Measurements from ENCODE around the gene SLC25A52.

DNA sequence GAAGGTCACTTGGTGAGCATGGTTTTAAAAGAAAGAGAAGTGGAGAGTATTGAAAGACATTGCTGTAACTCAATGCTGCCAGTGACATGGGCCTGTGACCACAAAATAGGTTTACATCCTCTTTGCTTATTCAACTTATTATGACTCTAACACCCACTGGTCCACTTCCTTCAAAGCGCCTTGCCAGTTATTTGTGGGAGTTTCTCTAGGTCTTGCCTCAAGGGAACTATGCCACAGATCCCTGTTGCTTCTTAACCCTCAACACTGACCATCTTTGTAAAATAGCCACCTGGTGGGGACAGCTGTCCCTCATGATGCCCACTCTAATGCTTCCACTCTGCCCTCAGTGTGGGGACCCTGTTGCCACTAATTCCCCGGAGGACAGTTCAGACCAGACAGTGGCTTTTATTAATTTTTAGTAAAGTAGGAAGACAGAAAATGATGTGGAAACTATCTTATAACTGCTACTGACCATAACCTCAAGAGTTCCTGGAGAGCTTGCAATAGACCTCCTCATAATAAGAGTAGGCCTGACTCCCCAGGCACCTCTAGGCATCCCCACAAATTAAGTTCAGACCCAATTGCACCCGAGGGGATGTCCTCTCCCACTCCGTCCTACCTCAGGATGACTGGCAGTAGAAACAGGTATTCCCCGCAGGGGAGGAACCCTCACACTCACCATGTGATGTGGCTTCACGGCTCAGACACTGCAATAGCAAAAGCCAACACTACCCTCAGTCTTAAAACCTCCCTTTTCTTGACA is 31.3 kb upstream of the SLC25A52 start:
- TF ChIP-seq, protein P1, sequence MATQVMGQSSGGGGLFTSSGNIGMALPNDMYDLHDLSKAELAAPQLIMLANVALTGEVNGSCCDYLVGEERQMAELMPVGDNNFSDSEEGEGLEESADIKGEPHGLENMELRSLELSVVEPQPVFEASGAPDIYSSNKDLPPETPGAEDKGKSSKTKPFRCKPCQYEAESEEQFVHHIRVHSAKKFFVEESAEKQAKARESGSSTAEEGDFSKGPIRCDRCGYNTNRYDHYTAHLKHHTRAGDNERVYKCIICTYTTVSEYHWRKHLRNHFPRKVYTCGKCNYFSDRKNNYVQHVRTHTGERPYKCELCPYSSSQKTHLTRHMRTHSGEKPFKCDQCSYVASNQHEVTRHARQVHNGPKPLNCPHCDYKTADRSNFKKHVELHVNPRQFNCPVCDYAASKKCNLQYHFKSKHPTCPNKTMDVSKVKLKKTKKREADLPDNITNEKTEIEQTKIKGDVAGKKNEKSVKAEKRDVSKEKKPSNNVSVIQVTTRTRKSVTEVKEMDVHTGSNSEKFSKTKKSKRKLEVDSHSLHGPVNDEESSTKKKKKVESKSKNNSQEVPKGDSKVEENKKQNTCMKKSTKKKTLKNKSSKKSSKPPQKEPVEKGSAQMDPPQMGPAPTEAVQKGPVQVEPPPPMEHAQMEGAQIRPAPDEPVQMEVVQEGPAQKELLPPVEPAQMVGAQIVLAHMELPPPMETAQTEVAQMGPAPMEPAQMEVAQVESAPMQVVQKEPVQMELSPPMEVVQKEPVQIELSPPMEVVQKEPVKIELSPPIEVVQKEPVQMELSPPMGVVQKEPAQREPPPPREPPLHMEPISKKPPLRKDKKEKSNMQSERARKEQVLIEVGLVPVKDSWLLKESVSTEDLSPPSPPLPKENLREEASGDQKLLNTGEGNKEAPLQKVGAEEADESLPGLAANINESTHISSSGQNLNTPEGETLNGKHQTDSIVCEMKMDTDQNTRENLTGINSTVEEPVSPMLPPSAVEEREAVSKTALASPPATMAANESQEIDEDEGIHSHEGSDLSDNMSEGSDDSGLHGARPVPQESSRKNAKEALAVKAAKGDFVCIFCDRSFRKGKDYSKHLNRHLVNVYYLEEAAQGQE (IDR thresholded peaks at IDR 0.05; ENCODE audit: low read depth, low read length) = no peak
- TF ChIP-seq TEAD4 (IDR thresholded peaks at IDR 0.05; ENCODE audit: borderline replicate concordance, insufficient read depth) (no peak), POLR2AphosphoS5 (IDR thresholded peaks at IDR 0.05; ENCODE audit: low read depth, low read length) (no peak), EZH2phosphoT487 (IDR thresholded peaks at IDR 0.05; ENCODE audit: borderline replicate concordance, low read depth) (no peak), FOXJ3 (CRISPR knock-in tag; IDR thresholded peaks at IDR 0.05) (no peak), GABPA (IDR thresholded peaks at IDR 0.05; ENCODE audit: low read depth) (no peak), RAD21 (IDR thresholded peaks at IDR 0.05; ENCODE audit: low read length) (no peak), MEF2A (IDR thresholded peaks at IDR 0.05; ENCODE audit: borderline replicate concordance, low read depth) (no peak), TAF1 (IDR thresholded peaks at IDR 0.05; ENCODE audit: borderline replicate concordance, low read depth, low read length) (no peak), MXI1 (IDR thresholded peaks at IDR 0.05; ENCODE audit: low read depth, low read length) (no peak), YY1 (IDR thresholded peaks at IDR 0.05; ENCODE audit: low read depth) (no peak), SIN3A (IDR thresholded peaks at IDR 0.05; ENCODE audit: borderline replicate concordance, low read depth, low read length) (no peak)
- TF ChIP-seq, protein P2, sequence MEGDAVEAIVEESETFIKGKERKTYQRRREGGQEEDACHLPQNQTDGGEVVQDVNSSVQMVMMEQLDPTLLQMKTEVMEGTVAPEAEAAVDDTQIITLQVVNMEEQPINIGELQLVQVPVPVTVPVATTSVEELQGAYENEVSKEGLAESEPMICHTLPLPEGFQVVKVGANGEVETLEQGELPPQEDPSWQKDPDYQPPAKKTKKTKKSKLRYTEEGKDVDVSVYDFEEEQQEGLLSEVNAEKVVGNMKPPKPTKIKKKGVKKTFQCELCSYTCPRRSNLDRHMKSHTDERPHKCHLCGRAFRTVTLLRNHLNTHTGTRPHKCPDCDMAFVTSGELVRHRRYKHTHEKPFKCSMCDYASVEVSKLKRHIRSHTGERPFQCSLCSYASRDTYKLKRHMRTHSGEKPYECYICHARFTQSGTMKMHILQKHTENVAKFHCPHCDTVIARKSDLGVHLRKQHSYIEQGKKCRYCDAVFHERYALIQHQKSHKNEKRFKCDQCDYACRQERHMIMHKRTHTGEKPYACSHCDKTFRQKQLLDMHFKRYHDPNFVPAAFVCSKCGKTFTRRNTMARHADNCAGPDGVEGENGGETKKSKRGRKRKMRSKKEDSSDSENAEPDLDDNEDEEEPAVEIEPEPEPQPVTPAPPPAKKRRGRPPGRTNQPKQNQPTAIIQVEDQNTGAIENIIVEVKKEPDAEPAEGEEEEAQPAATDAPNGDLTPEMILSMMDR (IDR thresholded peaks at IDR 0.05) = no peak
- TF ChIP-seq, protein P3, sequence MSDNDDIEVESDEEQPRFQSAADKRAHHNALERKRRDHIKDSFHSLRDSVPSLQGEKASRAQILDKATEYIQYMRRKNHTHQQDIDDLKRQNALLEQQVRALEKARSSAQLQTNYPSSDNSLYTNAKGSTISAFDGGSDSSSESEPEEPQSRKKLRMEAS (IDR thresholded peaks at IDR 0.05; ENCODE audit: low read depth) = no peak

Data from SK-N-SH (cell line).